PC-9 (cell line): ENCODE results near the gene PDE1C. TPM values are rescaled to one million over a fixed set of nuclear protein-coding genes. Genes with fewer than 3 reads are reported as not detected.

ENCODE experiments used
- BruUV-seq: library from RNA; stranded (reverse); fragments of 400-500 nt; replicated peaks from 2 replicates; lab custom pipeline; 2021; lab: Mats Ljungman, UMichigan
- CTCF ChIA-PET: fragments of 300-600 bp; sonication (Branson Sonifier 250); formaldehyde crosslinking; loops from one replicate; lab custom pipeline; 2022; ENCODE audit warnings: antibody characterized with exemption; lab: Charles Lee
- POLR2A ChIA-PET: fragments of 300-600 bp; sonication (Branson Sonifier 250); formaldehyde crosslinking; loops from one replicate; lab custom pipeline; 2022; ENCODE audit warnings: antibody characterized with exemption; ENCODE audit not compliant: unreplicated experiment; lab: Charles Lee
- DNase-seq, 2 experiments: peaks; one replicate each; pipeline versions ENCODE4 v3.0.0 to v3.0.0-alpha.2; 2015 to 2022; ENCODE audit warnings: mixed read lengths in 1 of 2
- H2AFZ ChIP-seq: fragments of 200-600 bp; sonication (generic); 2 replicates; pipeline ENCODE4 v1.8.1; 2017; ENCODE audit warnings: antibody characterized with exemption
- H3F3A ChIP-seq: fragments of 200-600 bp; sonication (generic); 2 replicates; pipeline ENCODE4 v1.8.1; 2017; ENCODE audit warnings: antibody characterized with exemption, mild to moderate bottlenecking, low read depth; ENCODE audit not compliant: insufficient read depth
- H3K27ac ChIP-seq: fragments of 200-600 bp; sonication (generic); 2 replicates; pipeline ENCODE4 v1.6.1; 2016; ENCODE audit warnings: mixed run types
- H3K27me3 ChIP-seq: fragments of 200-600 bp; sonication (generic); 2 replicates; pipeline ENCODE4 v1.6.1; 2016; ENCODE audit warnings: low read depth, mixed run types; ENCODE audit not compliant: insufficient read depth
- H3K36me3 ChIP-seq: fragments of 200-600 bp; sonication (generic); 2 replicates; pipeline ENCODE4 v1.6.1; 2016; ENCODE audit warnings: low read depth, mixed run types
- H3K4me1 ChIP-seq: fragments of 200-600 bp; sonication (generic); replicated peaks from 2 replicates; pipeline ENCODE4 v1.6.1; 2016; ENCODE audit warnings: mixed run types; ENCODE audit not compliant: insufficient read depth
- H3K4me2 ChIP-seq: fragments of 200-600 bp; sonication (generic); 2 replicates; pipeline ENCODE4 v1.6.1; 2017; ENCODE audit warnings: mixed run types
- H3K4me3 ChIP-seq: fragments of 200-600 bp; sonication (generic); 2 replicates; pipeline ENCODE4 v1.6.1; 2016; ENCODE audit warnings: mixed run types
- H3K79me2 ChIP-seq: fragments of 200-600 bp; sonication (generic); 2 replicates; pipeline ENCODE4 v1.6.1; 2017; ENCODE audit warnings: low read depth, mixed run types
- H3K9me2 ChIP-seq: fragments of 200-600 bp; sonication (generic); 2 replicates; pipeline ENCODE4 v1.8.1; 2017; ENCODE audit warnings: mild to moderate bottlenecking; ENCODE audit not compliant: insufficient read depth
- H3K9me3 ChIP-seq: fragments of 200-600 bp; sonication (generic); 2 replicates; pipeline ENCODE4 v1.8.1; 2016; ENCODE audit warnings: low read depth; ENCODE audit not compliant: insufficient read depth
- H4K20me1 ChIP-seq: fragments of 200-600 bp; sonication (generic); 2 replicates; pipeline ENCODE4 v1.8.1; 2017; ENCODE audit not compliant: insufficient read depth
- EZH2 ChIP-seq: fragments of 200-600 bp; sonication (generic); IDR thresholded peaks from 2 replicates; pipeline ENCODE4 v1.8.0; 2017; ENCODE audit warnings: antibody characterized with exemption, low read depth
- intact Hi-C: fragments of 100-400 bp; cut with micrococcal nuclease; formaldehyde crosslinking; loops from one replicate; pipeline ENCODE4 v1.10.0; 2022; ENCODE audit not compliant: unreplicated experiment
- total RNA-seq: library from RNA; stranded (reverse); gene quantifications from 2 replicates; pipeline ENCODE4 v1.2.3, GENCODE V29; 2021
- TF ChIP-seq, protein P1 (sequence below): fragments of 200-600 bp; sonication (generic); conservative IDR thresholded peaks from 2 replicates; pipeline ENCODE4 v1.6.1; 2017; ENCODE audit warnings: mixed run types, antibody characterized with exemption, mild to moderate bottlenecking, moderate library complexity

PDE1C gene
- total RNA-seq, 1 experiment from 2014 or later: 1.7 TPM

DNA sequence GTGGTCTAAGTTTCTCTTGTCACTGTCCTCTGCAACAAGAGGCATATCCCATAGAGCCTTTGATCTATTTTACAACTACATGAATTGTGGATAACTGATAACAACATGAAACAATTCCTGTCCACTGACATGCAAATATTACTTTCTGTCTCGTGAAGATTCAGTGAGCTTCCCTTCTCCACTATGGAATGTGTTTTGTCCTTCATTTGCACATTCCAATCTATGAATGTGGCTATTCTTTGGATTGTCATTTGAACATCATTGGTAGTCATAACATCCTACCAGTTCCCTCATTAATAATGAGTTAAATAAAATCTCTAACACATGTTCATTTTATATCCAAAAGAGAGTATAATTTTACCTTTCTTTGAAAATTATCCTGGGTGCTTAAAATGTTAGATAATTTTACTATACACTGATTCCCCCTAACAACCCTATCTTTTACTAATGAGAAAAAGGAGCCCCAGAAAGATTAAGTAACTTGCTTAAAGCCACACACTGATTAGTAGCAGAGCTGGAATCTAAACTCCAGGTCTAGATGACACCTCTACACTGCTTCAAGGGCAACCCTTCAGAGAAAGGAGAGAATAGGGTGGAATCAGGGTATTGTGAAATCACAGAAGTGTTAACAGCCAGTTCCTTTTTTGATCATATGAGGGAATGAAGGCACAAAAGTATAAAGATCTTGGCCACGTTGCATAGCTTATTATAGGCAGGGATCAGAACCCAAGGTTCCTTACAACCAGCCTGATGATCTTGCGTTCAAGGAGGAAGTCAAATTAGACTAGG, 39.1 kb downstream of the PDE1C start:
- no peaks in the 10 kb centered on the region for H3K27me3 ChIP-seq
- BruUV-seq: no TSS peak
- no peak overlapping the region for H2AFZ ChIP-seq
- H3K4me2 ChIP-seq: no peak overlapping the region
- 0 out of 2 replicates have a peak, but pooled peaks cover 3% of the 10 kb centered on the region for H4K20me1 ChIP-seq
- DNase-seq: peak in 1 of 2 experiments; percentile 13
- intact Hi-C loops: no loop called here
- no peak overlapping the region for H3K27ac ChIP-seq
- CTCF ChIA-PET: no interaction called here
- no peaks in the 10 kb centered on the region for H3K4me1 ChIP-seq
- H3K79me2 ChIP-seq: no peaks in the 10 kb centered on the region
- no peak overlapping the region for H3K4me3 ChIP-seq
- H3K9me3 ChIP-seq: no peaks in the 10 kb centered on the region
- H3F3A ChIP-seq: no peaks in the 10 kb centered on the region
- H3K9me2 ChIP-seq: no peaks in the 10 kb centered on the region
- no peak for TF ChIP-seq EZH2
- TF ChIP-seq, protein P1, sequence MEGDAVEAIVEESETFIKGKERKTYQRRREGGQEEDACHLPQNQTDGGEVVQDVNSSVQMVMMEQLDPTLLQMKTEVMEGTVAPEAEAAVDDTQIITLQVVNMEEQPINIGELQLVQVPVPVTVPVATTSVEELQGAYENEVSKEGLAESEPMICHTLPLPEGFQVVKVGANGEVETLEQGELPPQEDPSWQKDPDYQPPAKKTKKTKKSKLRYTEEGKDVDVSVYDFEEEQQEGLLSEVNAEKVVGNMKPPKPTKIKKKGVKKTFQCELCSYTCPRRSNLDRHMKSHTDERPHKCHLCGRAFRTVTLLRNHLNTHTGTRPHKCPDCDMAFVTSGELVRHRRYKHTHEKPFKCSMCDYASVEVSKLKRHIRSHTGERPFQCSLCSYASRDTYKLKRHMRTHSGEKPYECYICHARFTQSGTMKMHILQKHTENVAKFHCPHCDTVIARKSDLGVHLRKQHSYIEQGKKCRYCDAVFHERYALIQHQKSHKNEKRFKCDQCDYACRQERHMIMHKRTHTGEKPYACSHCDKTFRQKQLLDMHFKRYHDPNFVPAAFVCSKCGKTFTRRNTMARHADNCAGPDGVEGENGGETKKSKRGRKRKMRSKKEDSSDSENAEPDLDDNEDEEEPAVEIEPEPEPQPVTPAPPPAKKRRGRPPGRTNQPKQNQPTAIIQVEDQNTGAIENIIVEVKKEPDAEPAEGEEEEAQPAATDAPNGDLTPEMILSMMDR: no peak
- POLR2A ChIA-PET: no interaction called here
- H3K36me3 ChIP-seq: no peaks in the 10 kb centered on the region

DNA sequence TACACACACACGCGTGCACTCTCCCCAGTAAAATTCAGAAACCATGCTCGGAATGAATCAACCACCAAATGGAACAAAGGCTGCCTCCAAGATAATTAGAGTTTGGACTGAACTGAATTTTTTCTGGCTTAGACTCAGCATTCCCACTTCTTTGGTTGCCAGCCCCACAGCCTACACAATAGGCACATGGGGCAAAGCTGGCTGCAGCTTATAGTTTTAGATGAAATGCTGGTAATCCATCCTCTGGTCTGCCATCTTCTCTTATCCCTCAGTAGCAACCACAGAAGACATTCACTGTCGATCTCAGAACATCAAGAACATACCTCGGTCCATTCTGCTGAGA, 44.2 kb downstream of the PDE1C start:
- Histone ChIP-seq H4K20me1 (0 out of 2 replicates have a peak, but pooled peaks cover 3% of the 10 kb centered on the region), H3K36me3 (no peaks in the 10 kb centered on the region), H3K79me2 (no peaks in the 10 kb centered on the region), H3K9me3 (no peaks in the 10 kb centered on the region), H3F3A (no peaks in the 10 kb centered on the region), H2AFZ (no peak overlapping the region), H3K4me1 (no peaks in the 10 kb centered on the region), H3K4me2 (no peak overlapping the region), H3K27ac (no peak overlapping the region), H3K27me3 (no peaks in the 10 kb centered on the region), H3K9me2 (no peaks in the 10 kb centered on the region), H3K4me3 (no peak overlapping the region)
- peak in 1 of 2 experiments; percentile 31 for DNase-seq
- ChIA-PET CTCF (no interaction called here), POLR2A (no interaction called here)
- BruUV-seq: no TSS peak
- intact Hi-C loops: no loop called here
- TF ChIP-seq EZH2: no peak
- TF ChIP-seq, protein P1: no peak

DNA sequence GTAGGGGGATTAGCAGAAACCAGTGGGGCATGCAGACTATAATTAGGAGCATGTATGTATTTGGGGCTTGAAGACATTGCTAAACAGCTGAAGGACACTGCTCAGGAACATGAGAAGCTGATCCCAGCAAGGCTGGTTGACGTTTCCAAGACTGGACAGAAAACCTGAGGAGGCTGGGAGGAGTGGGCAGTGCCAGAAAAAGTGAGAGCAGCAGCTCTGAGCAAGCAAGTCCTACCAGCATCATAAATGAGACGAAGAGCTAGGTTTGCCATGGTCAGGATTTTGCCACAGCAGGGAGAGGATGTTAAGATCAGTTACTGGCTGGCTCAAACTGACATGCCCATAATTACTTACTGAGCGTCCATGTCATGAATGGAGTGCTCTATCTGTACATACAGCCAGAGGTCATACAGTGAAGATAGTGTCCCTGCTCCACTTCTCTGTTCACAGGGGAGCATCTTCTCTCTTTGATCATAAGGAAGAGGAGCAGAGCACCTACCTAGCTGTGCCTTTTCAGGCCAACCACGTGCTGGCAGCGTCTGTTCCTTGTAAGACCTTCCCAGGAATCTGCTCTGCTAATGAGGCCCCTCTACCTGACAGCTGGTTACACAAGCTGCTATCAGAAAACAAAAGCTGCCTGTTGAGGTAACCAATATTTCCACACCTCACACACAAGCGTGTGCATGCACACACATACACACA, 44.7 kb downstream of the PDE1C start:
- no peaks in the 10 kb centered on the region for H3K36me3 ChIP-seq
- H3K4me1 ChIP-seq: no peaks in the 10 kb centered on the region
- H3K4me3 ChIP-seq: no peak overlapping the region
- no peak overlapping the region for H3K27ac ChIP-seq
- no peaks in the 10 kb centered on the region for H3K9me3 ChIP-seq
- no peaks in the 10 kb centered on the region for H3K9me2 ChIP-seq
- no peak for TF ChIP-seq EZH2
- TF ChIP-seq, protein P1: no peak
- no peak overlapping the region for H3K4me2 ChIP-seq
- intact Hi-C loops: no loop called here
- H3K79me2 ChIP-seq: no peaks in the 10 kb centered on the region
- no peak overlapping the region for H2AFZ ChIP-seq
- peak in 1 of 2 experiments; percentile 20 for DNase-seq
- ChIA-PET CTCF (no interaction called here), POLR2A (no interaction called here)
- no TSS peak for BruUV-seq
- H3F3A ChIP-seq: no peaks in the 10 kb centered on the region
- no peaks in the 10 kb centered on the region for H3K27me3 ChIP-seq
- 0 out of 2 replicates have a peak, but pooled peaks cover 3% of the 10 kb centered on the region for H4K20me1 ChIP-seq
